Astrocyte (in vitro differentiated cells and primary cell): ENCODE measurements around the gene ARPC2.

Experiments
- EZH2 ChIP-seq: IDR thresholded peaks from 2 replicates; pipeline ENCODE4 v1.6.1; 2012; ENCODE audit warnings: mild to moderate bottlenecking, low read length, inconsistent platforms; ENCODE audit not compliant: insufficient read depth
- TF ChIP-seq, protein P1 (sequence below): IDR thresholded peaks from 2 replicates; pipeline ENCODE4 v1.5.1; 2011; ENCODE audit warnings: low read depth, mild to moderate bottlenecking, inconsistent platforms, low read length, moderate library complexity; ENCODE audit not compliant: insufficient read depth

DNA sequence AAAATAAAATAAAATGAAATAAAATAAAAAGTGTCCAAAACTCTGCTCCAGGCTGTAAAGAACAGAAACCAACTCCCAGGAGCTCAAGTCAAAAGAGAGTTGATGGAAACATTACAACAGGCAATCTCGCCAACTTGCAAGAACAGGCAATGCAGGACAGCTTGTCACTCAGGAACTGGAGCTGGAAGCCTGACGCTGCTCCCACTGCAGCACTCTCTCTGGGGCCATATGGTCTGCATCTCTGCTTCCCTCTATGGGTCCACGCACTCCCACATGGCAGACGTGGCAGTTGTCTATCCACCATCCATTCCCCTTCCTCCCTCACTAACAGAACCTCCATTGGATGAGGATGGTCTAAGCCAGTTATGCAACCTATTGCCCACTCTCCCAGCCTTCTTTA is 23.3 kb upstream of the ARPC2 start:
- TF ChIP-seq, protein P1, sequence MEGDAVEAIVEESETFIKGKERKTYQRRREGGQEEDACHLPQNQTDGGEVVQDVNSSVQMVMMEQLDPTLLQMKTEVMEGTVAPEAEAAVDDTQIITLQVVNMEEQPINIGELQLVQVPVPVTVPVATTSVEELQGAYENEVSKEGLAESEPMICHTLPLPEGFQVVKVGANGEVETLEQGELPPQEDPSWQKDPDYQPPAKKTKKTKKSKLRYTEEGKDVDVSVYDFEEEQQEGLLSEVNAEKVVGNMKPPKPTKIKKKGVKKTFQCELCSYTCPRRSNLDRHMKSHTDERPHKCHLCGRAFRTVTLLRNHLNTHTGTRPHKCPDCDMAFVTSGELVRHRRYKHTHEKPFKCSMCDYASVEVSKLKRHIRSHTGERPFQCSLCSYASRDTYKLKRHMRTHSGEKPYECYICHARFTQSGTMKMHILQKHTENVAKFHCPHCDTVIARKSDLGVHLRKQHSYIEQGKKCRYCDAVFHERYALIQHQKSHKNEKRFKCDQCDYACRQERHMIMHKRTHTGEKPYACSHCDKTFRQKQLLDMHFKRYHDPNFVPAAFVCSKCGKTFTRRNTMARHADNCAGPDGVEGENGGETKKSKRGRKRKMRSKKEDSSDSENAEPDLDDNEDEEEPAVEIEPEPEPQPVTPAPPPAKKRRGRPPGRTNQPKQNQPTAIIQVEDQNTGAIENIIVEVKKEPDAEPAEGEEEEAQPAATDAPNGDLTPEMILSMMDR, result no peak
- TF ChIP-seq EZH2, result no peak
